ENCODE data around the gene TNRC6A. TPM values are rescaled to one million over a fixed set of nuclear protein-coding genes. Genes with fewer than 3 reads are reported as not detected.

The TNRC6A gene
- total RNA-seq: 100 to 1,000 TPM in 1 of 6 donors, 10 to 100 TPM in 5; 35.2 to 152 (median 65.3) TPM

- no peaks in the 10 kb centered on the region for H3K27me3 ChIP-seq
- peaks cover 22 to 39% (median 31%) of the 10 kb centered on the region in 4 donors for H3K4me1 ChIP-seq
- WGBS, 2 donors: 0% methylated on average over 14 to 32 of the region's 78 CpGs
- peaks cover 0 to 10% (median 0%) of the 10 kb centered on the region in 4 donors for H3K36me3 ChIP-seq
- peak; percentile 87 to 97 for DNase-seq
- peak within 1 kb of the TSS; percentile 73 to 94 (median 84) for H3K4me3 ChIP-seq
- peak; percentile 94 to 98 for ATAC-seq (ENCODE audit: low FRiP score in 2 of 2)
- no peak for TF ChIP-seq EP300 (IDR thresholded peaks at IDR 0.05)
- TF ChIP-seq CTCF (IDR thresholded peaks at IDR 0.05): peak in 1 of 6 experiments; percentile 6
- TF ChIP-seq POLR2A (IDR thresholded peaks at IDR 0.05): peak in 3 of 4 donors; percentile 57 to 82 (median 72)
- peak; percentile 73 to 75 for TF ChIP-seq POLR2AphosphoS5 (IDR thresholded peaks at IDR 0.05)
- H3K27ac ChIP-seq: peak within 1 kb of the TSS; percentile 86 to 94 (median 90)
- no peaks in the 10 kb centered on the region for H3K9me3 ChIP-seq
Measured at GRCh38 chr16:24729243-24729950, at the start of gene TNRC6A. Gene TNRC6A (plus strand): TSS chr16:24729651. CDS start chr16:24729842, 191 bp downstream.

DNA sequence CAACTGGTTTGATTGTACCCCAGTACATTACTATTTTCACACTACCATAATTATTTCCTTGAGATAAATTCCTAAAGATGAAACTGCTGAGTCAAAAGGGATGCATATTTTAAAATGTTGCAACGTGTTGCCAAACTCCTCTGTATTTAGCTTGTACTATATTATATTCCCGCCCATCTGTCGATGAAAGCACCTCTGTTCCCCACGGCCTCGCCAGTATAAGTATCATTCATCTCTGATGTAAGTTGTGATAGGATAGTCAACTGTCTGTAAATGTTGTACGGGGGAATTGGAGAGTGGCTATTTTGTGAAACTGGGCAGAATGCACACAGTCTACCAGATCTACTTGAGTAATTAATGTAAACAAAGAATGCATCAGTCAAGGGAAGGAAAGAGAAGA, 47.7 kb upstream of the TNRC6A start:
- WGBS, 2 donors: 40 to 52% methylated on average over 6 of the region's 6 CpGs
- Histone ChIP-seq H3K27me3 (no peaks in the 10 kb centered on the region), H3K36me3 (no peaks in the 10 kb centered on the region), H3K4me3 (no peak overlapping the region), H3K4me1 (peaks cover 0 to 5% (median 3%) of the 10 kb centered on the region in 4 donors), H3K9me3 (no peaks in the 10 kb centered on the region), H3K27ac (no peak overlapping the region)
- DNase-seq (no peak), ATAC-seq (ENCODE audit: low FRiP score in 2 of 2) (no peak)
- no peak for TF ChIP-seq POLR2AphosphoS5 (IDR thresholded peaks at IDR 0.05)
- TF ChIP-seq EP300 (IDR thresholded peaks at IDR 0.05): no peak
- no peak for TF ChIP-seq CTCF (IDR thresholded peaks at IDR 0.05)
- no peak for TF ChIP-seq POLR2A (IDR thresholded peaks at IDR 0.05)

GRCh38 chr16:24683250-24683649, 46.2 kb upstream of the TNRC6A start:
- Histone ChIP-seq H3K4me1 (peaks cover 0 to 5% (median 3%) of the 10 kb centered on the region in 4 donors), H3K27ac (no peak overlapping the region), H3K9me3 (no peaks in the 10 kb centered on the region), H3K27me3 (no peaks in the 10 kb centered on the region), H3K4me3 (no peak overlapping the region), H3K36me3 (no peaks in the 10 kb centered on the region)
- ATAC-seq (ENCODE audit: low FRiP score in 2 of 2) (no peak), DNase-seq (no peak)
- no peak for TF ChIP-seq EP300 (IDR thresholded peaks at IDR 0.05)
- TF ChIP-seq CTCF (IDR thresholded peaks at IDR 0.05): no peak
- no peak for TF ChIP-seq POLR2A (IDR thresholded peaks at IDR 0.05)
- TF ChIP-seq POLR2AphosphoS5 (IDR thresholded peaks at IDR 0.05): no peak
- WGBS, 2 donors: 83 to 90% methylated on average over 4 of the region's 4 CpGs

- Histone ChIP-seq H3K27me3 (no peaks in the 10 kb centered on the region), H3K4me3 (no peak overlapping the region), H3K27ac (no peak overlapping the region), H3K9me3 (no peaks in the 10 kb centered on the region), H3K4me1 (peaks cover 0 to 5% (median 3%) of the 10 kb centered on the region in 4 donors), H3K36me3 (no peaks in the 10 kb centered on the region)
- 84% methylated on average over 5 of the region's 5 CpGs for WGBS, 2 donors
- no peak for DNase-seq
- TF ChIP-seq POLR2A (IDR thresholded peaks at IDR 0.05): no peak
- TF ChIP-seq POLR2AphosphoS5 (IDR thresholded peaks at IDR 0.05): no peak
- no peak for TF ChIP-seq CTCF (IDR thresholded peaks at IDR 0.05)
- TF ChIP-seq EP300 (IDR thresholded peaks at IDR 0.05): no peak
- no peak for ATAC-seq (ENCODE audit: low FRiP score in 2 of 2)
Measured at GRCh38 chr16:24683847-24684493, 45.5 kb upstream of the TNRC6A start.

Measured in upper lobe of left lung (tissue), 6 donors.